Panc1 (cell line): Measurements from ENCODE around the gene NBR1. TPM values are rescaled to one million over a fixed set of nuclear protein-coding genes. Genes with fewer than 3 reads are reported as not detected.
"Not testable (repeated sequence)": the region's sequence is repeated elsewhere in the genome, so short reads cannot be mapped to it uniquely, and the experiment has no call there.

Source experiments
- ATAC-seq: fragments of 200-7000 bp; cut with Tn5 transposase; 2 replicates; pipeline ENCODE4 v1.9.1; 2020; ENCODE audit warnings: mild to moderate bottlenecking, moderate library complexity
- BruUV-seq: library from RNA; stranded (reverse); fragments of 400-500 nt; replicated peaks from 2 replicates; lab custom pipeline; 2021; lab: Mats Ljungman, UMichigan
- CTCF ChIA-PET: fragments of 300-600 bp; sonication (Branson Sonifier 250); formaldehyde crosslinking; loops from one replicate; lab custom pipeline; 2022; ENCODE audit warnings: antibody characterized with exemption; lab: Charles Lee
- POLR2A ChIA-PET: fragments of 300-600 bp; sonication (Branson Sonifier 250); formaldehyde crosslinking; loops from one replicate; lab custom pipeline; 2022; ENCODE audit warnings: antibody characterized with exemption; lab: Charles Lee
- DNase-seq: peaks from one replicate; pipeline ENCODE4 v3.0.0-alpha.2; 2010; ENCODE audit warnings: low read depth, low spot score
- H3K27ac ChIP-seq: 2 replicates; pipeline ENCODE4 v1.5.1; 2011; ENCODE audit warnings: mild to moderate bottlenecking, low read length, inconsistent platforms
- H3K27me3 ChIP-seq: fragments of 200-500 bp; sonication (Bioruptor generic); 2 replicates; pipeline ENCODE4 v1.6.0; 2014; ENCODE audit warnings: low read length, inconsistent platforms; ENCODE audit not compliant: control insufficient read depth, insufficient read depth
- H3K36me3 ChIP-seq: fragments of 200-500 bp; sonication (Bioruptor generic); 2 replicates; pipeline ENCODE4 v1.5.1; 2014; ENCODE audit warnings: inconsistent platforms, mild to moderate bottlenecking, low read length, moderate library complexity; ENCODE audit not compliant: control insufficient read depth, insufficient read depth
- H3K4me1 ChIP-seq: 2 replicates; pipeline ENCODE4 v1.5.1; 2011; ENCODE audit warnings: inconsistent platforms, mild to moderate bottlenecking, low read length, moderate library complexity; ENCODE audit not compliant: control insufficient read depth, insufficient read depth
- H3K4me3 ChIP-seq, 2 experiments: 2 replicates each; pipeline ENCODE4 v1.5.1; 2011 to 2012; ENCODE audit warnings: low read depth in 2 of 2, low read length in 2 of 2, mild to moderate bottlenecking in 2 of 2, inconsistent platforms in 1 of 2, moderate library complexity in 1 of 2
- H3K9me3 ChIP-seq: fragments of 200-500 bp; sonication (Bioruptor generic); 2 replicates; pipeline ENCODE4 v1.5.1; 2014; ENCODE audit warnings: low read depth, mild to moderate bottlenecking, inconsistent platforms, low read length, moderate library complexity; ENCODE audit not compliant: control insufficient read depth, insufficient read depth
- POLR2AphosphoS5 ChIP-seq: IDR thresholded peaks from 2 replicates; pipeline ENCODE4 v1.6.1; 2012; ENCODE audit warnings: mild to moderate bottlenecking, low read depth, low read length, moderate library complexity
- REST ChIP-seq, 2 experiments: IDR thresholded peaks; 2 replicates each; pipeline ENCODE4 v1.6.1; 2011 to 2012; ENCODE audit warnings: low read depth in 2 of 2, control low read depth in 1 of 2, low read length in 1 of 2, mild to moderate bottlenecking in 1 of 2, moderate library complexity in 1 of 2; ENCODE audit not compliant: insufficient read depth in 1 of 2
- SIN3A ChIP-seq: IDR thresholded peaks from 2 replicates; pipeline ENCODE4 v1.6.1; 2012; ENCODE audit warnings: low read depth, mild to moderate bottlenecking, low read length, moderate library complexity, borderline replicate concordance; ENCODE audit not compliant: insufficient read depth
- TCF7L2 ChIP-seq: IDR thresholded peaks from 2 replicates; pipeline ENCODE4 v1.6.1; 2011; ENCODE audit warnings: mild to moderate bottlenecking, low read depth, low read length, inconsistent platforms
- in situ Hi-C: cut with HindIII; loops from 2 replicates; pipeline ENCODE4 v1.10.0; 2016; ENCODE audit warnings: low sequenced_read_pairs, low pct_unique_long_range_greater_than_20kb
- intact Hi-C: fragments of 100-400 bp; cut with micrococcal nuclease; formaldehyde crosslinking; loops from one replicate; pipeline ENCODE4 v1.10.0; 2022; ENCODE audit not compliant: unreplicated experiment
- total RNA-seq: library from RNA; stranded (reverse); gene quantifications from one replicate; pipeline ENCODE4 v1.2.1, GENCODE V29; 2021; ENCODE audit not compliant: unreplicated experiment
- TF ChIP-seq, protein P1 (sequence below): fragments of 450-650 bp; IDR thresholded peaks from 2 replicates; pipeline ENCODE4 v1.5.1; 2017; ENCODE audit warnings: mild to moderate bottlenecking

NBR1 gene
- total RNA-seq, 1 experiment from 2014 or later: 36.6 TPM

DNA sequence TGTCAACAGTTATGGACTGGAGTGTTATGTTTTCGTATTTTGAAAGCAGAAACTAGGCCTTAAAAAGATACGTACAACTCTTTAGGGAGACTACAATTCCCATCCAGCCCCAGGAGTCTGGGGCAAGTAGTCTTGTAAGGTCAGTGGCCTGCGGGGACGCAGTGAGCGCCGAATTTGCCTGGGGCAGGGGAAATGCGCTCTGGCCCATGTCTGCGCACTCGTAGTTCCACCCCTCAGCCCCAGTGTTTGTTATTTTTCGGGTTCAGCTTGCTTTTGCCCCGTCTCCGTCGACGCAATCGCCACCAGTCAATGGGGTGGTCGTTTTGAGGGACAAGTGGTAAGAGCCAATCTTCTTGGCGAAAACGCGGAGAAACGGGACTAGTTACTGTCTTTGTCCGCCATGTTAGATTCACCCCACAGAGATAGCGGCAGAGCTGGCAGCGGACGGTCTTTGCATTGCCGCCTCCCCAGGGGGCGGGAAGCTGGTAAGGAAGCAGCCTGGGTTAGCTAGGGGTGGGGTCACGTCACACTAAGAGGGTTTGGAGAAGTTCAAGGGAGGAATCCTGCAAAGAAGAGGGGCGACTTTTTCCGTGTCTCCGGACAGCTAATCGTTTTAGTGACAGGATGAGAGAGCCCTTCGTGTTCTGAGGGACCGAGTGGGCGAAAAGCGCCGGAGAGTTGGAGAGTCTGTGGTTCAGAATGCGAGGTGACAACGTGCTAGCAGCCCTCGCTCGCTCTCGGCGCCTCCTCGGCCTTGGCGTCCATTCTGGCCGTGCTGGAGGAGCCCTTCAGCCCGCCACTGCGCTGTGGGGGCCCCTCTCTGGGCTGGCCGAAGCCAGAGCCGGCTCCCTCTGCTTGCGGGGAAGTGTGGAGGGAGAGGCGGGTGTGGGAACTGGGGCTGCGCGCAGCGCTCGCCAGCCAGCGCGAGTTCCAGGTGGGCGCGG, 44.8 kb upstream of the NBR1 start:
- no peak for DNase-seq
- in situ Hi-C loops: no loop called here
- POLR2A ChIA-PET: interaction anchor here (0.6 to 1.1 kb wide), 2 partner anchors 43 to 73 kb away, joined by 3 to 4 read pairs; no protein-coding TSS in a partner anchor

DNA sequence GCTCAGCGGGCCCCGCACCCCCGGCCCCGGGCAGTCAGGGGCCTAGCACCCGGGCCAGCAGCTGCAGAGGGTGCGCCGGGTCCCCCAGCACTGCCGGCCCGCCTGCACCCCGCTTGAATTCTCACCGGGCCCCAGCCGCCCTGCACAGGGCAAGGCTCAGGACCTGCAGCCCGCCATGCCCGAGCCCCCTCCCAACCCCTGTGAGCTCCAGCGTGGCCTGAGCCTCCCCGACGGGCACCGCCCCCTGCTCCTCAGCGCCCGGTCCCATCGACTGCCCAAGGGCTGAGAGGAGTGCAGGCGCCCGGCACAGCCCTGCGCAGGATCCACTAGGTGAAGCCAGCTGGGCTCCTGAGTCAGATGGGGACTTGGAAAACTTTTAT, 44.1 kb upstream of the NBR1 start:
- ATAC-seq (no peak), DNase-seq (no peak)
- CTCF ChIA-PET: interaction anchor here (0.6 kb wide), 1 partner anchor 692 kb away, joined by 5 read pairs; no protein-coding TSS in a partner anchor
- Histone ChIP-seq H3K4me1 (peaks cover 6% of the 10 kb centered on the region; the same call in 1 of the 2 replicates), H3K36me3 (peaks cover 3% of the 10 kb centered on the region; the same call in 1 of the 2 replicates), H3K9me3 (no peaks in the 10 kb centered on the region), H3K4me3 (peak overlapping the region; percentile 83 to 91), H3K27me3 (no peaks in the 10 kb centered on the region), H3K27ac (no peak overlapping the region)
- in situ Hi-C loops (no loop called here), intact Hi-C loops (no loop called here)
- POLR2A ChIA-PET: no interaction called here
- TF ChIP-seq POLR2AphosphoS5: no peak
- TF ChIP-seq, protein P1, sequence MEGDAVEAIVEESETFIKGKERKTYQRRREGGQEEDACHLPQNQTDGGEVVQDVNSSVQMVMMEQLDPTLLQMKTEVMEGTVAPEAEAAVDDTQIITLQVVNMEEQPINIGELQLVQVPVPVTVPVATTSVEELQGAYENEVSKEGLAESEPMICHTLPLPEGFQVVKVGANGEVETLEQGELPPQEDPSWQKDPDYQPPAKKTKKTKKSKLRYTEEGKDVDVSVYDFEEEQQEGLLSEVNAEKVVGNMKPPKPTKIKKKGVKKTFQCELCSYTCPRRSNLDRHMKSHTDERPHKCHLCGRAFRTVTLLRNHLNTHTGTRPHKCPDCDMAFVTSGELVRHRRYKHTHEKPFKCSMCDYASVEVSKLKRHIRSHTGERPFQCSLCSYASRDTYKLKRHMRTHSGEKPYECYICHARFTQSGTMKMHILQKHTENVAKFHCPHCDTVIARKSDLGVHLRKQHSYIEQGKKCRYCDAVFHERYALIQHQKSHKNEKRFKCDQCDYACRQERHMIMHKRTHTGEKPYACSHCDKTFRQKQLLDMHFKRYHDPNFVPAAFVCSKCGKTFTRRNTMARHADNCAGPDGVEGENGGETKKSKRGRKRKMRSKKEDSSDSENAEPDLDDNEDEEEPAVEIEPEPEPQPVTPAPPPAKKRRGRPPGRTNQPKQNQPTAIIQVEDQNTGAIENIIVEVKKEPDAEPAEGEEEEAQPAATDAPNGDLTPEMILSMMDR: no peak
- TF ChIP-seq REST (IDR thresholded peaks at IDR 0.05; ENCODE audit: insufficient read depth in 1 of 2, low read depth in 2 of 2, low read length in 1 of 2): no peak
- TF ChIP-seq SIN3A: no peak
- TF ChIP-seq TCF7L2: no peak
- BruUV-seq: no TSS peak

More for the DNA sequence above, 44.8 kb upstream of the NBR1 start:
- TF ChIP-seq POLR2AphosphoS5: no peak; the same call in none of the 2 replicates
- TF ChIP-seq, protein P1: no peak
- TF ChIP-seq SIN3A: 0 out of 2 replicates have a peak, but pooled peaks have one; percentile 46
- TF ChIP-seq REST (IDR thresholded peaks at IDR 0.05; ENCODE audit: insufficient read depth in 1 of 2, low read depth in 2 of 2, low read length in 1 of 2): no peak
- TF ChIP-seq TCF7L2: no peak
- intact Hi-C loops: no loop called here
- Histone ChIP-seq H3K4me1 (peaks cover 6% of the 10 kb centered on the region; the same call in 1 of the 2 replicates), H3K27me3 (no peaks in the 10 kb centered on the region), H3K27ac (peak overlapping the region; percentile 97), H3K4me3 (peak overlapping the region; percentile 83 to 91), H3K9me3 (no peaks in the 10 kb centered on the region), H3K36me3 (peaks cover 3% of the 10 kb centered on the region; the same call in 1 of the 2 replicates)
- BruUV-seq: TSS peak; percentile 96
- CTCF ChIA-PET: interaction anchor here (0.6 kb wide), 1 partner anchor 691 kb away, joined by 5 read pairs; no protein-coding TSS in a partner anchor
- peak; percentile 70 for ATAC-seq

- ATAC-seq, intact Hi-C loops, H3K9me3 ChIP-seq, H3K4me1 ChIP-seq, H3K36me3 ChIP-seq, DNase-seq, H3K27me3 ChIP-seq, BruUV-seq, in situ Hi-C loops, H3K27ac ChIP-seq: not testable (repeated sequence)
- ChIA-PET POLR2A (interaction anchor here (0.6 kb wide), 1 partner anchor 104 kb away, joined by 5 read pairs; no protein-coding TSS in a partner anchor), CTCF (interaction anchor here (0.6 kb wide), 1 partner anchor 82 kb away, joined by 4 read pairs; no protein-coding TSS in a partner anchor)
- peak overlapping the region; percentile 83 to 91; a peak in 3 of 4 replicates for H3K4me3 ChIP-seq
These were observed 43.6 kb upstream of the NBR1 start for GRCh38 chr17:43127333-43127876.
